Fibroblast of the aortic adventitia (primary cell): ENCODE measurements around the gene SH3BGRL2. TPM values are rescaled to one million over a fixed set of nuclear protein-coding genes. Genes with fewer than 3 reads are reported as not detected.

Experiments
- DNase-seq: peaks from one replicate; pipeline ENCODE4 v3.0.0-alpha.2; 2010; ENCODE audit warnings: low read depth
- H3K4me3 ChIP-seq: 2 replicates; pipeline ENCODE4 v1.5.1; 2011; ENCODE audit warnings: low read depth, mild to moderate bottlenecking, control low read depth, low read length, moderate library complexity
- total RNA-seq: library from RNA; depleted of rRNA; stranded (reverse); fragments of >200 nt; gene quantifications from 2 replicates; pipeline ENCODE4 v1.2.3, GENCODE V29; 2012; ENCODE audit warnings: low replicate concordance
- TF ChIP-seq, protein P1 (sequence below): IDR thresholded peaks from 2 replicates; pipeline ENCODE4 v1.5.1; 2011; ENCODE audit warnings: mild to moderate bottlenecking, low read length, control low read depth, inconsistent platforms; ENCODE audit not compliant: insufficient read depth

SH3BGRL2 gene
- total RNA-seq, 1 donor = 4.1 TPM

GRCh38 chr6:79605968-79606764 is 25.0 kb upstream of the SH3BGRL2 start:
- TF ChIP-seq, protein P1, sequence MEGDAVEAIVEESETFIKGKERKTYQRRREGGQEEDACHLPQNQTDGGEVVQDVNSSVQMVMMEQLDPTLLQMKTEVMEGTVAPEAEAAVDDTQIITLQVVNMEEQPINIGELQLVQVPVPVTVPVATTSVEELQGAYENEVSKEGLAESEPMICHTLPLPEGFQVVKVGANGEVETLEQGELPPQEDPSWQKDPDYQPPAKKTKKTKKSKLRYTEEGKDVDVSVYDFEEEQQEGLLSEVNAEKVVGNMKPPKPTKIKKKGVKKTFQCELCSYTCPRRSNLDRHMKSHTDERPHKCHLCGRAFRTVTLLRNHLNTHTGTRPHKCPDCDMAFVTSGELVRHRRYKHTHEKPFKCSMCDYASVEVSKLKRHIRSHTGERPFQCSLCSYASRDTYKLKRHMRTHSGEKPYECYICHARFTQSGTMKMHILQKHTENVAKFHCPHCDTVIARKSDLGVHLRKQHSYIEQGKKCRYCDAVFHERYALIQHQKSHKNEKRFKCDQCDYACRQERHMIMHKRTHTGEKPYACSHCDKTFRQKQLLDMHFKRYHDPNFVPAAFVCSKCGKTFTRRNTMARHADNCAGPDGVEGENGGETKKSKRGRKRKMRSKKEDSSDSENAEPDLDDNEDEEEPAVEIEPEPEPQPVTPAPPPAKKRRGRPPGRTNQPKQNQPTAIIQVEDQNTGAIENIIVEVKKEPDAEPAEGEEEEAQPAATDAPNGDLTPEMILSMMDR = no peak
- H3K4me3 ChIP-seq = no peak overlapping the region
- no peak for DNase-seq

DNA sequence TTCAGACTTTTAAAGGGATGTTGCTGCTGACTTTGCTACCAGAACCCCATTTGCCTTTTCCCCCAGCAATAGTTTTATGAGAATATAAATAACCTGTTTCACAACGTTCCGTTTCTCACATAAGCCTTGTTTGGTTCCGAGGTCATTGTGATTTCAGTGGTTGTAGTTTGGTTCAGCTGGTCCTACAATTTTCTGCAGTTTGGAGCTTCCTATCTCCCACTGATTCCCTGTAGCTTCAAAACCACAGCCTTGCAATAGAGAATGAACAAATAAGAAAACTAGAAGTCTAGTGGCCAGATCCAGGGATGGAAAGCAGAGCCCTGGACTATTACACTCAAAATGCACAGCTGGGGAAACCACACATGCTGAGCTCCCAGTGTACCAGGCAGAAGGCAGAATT is 24.1 kb upstream of the SH3BGRL2 start:
- TF ChIP-seq, protein P1 = no peak
- DNase-seq = no peak
- H3K4me3 ChIP-seq = no peak overlapping the region

DNA sequence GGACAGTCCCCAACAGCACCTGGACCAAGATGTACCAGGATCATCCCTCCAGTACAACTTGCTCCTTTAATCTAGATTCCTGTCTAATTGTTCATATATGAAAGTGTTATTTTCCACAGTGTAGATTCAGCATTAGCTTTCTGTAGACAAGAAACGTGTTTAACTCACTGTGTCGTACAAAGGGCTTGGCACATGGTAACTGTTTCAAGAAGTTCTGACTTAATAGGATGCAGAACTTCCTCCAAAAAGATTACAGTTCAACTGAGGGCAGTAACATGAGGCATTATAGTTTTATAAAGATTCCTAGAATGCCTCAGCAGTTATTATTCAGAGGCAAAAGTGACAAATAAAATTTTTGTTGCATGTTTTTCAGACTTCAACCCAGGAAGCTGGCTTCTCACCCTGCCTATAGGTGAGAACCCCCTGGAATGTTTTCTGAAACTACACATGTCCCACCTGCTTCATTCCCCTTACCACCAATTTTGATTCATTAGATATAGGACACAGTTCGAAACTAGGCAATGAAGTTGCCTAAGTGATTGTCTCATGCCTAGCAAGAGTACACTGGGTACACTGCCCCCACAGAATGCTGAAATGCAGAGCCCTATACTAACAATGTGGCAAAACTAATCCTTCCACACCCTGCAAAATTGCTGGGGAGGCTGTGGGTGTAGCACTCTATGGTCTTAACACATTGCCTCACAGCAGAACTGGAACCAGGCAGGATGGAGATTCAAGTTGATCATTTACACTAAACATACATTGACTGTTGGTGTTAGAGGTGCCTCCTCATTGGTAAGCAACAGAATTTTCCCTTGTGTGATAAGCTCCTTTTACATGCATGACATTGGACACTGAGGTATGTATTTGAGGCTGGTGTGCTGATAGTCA is 22.6 kb upstream of the SH3BGRL2 start:
- TF ChIP-seq, protein P1 = no peak
- no peak overlapping the region for H3K4me3 ChIP-seq
- DNase-seq = no peak

DNA sequence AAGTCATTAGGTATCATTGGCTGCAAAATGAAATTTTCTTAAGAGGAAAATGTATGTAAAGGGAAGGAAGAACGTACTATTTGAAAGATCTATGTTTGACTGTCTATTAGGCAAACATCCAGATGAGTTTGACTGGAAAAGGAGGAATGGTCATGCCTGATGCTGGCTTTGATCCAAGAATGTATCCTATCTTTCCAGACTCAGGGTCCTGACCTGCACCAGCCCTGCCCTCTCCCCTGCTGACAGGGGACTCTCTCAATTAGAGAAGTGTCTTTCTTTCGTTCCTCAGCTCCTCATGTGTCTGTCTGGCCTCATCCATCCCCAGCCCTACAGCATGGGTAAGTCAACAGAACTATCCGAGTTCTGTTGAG is 21.9 kb upstream of the SH3BGRL2 start:
- DNase-seq = no peak
- TF ChIP-seq, protein P1 = no peak
- H3K4me3 ChIP-seq = no peak overlapping the region

GRCh38 chr6:79610306-79611009 is 20.7 kb upstream of the SH3BGRL2 start:
- no peak overlapping the region for H3K4me3 ChIP-seq
- TF ChIP-seq, protein P1 = no peak
- DNase-seq = no peak

GRCh38 chr6:79612457-79612856 is 18.7 kb upstream of the SH3BGRL2 start:
- no peak for DNase-seq
- TF ChIP-seq, protein P1 = no peak

More at GRCh38 chr6:79612457-79612856, 18.7 kb upstream of the SH3BGRL2 start:
- no peak overlapping the region for H3K4me3 ChIP-seq
